ENCODE results near the gene MAD1L1. TPM values are rescaled to one million over a fixed set of nuclear protein-coding genes. Genes with fewer than 3 reads are reported as not detected.

Gene MAD1L1
- total RNA-seq, 1 donor from 2014 or later, result 48.4 TPM

- ATAC-seq, result no peak
- Histone ChIP-seq H3K4me3 (no peak overlapping the region), H3K4me1 (no peaks in the 10 kb centered on the region), H3K9me3 (no peaks in the 10 kb centered on the region), H3K27ac (no peak overlapping the region), H3K27me3 (no peaks in the 10 kb centered on the region), H3K36me3 (peaks cover 5% of the 10 kb centered on the region)
- intact Hi-C loops (cut with DNase I), result no loop called here
- DNase-seq, result no peak
- TF ChIP-seq CTCF (IDR thresholded peaks at IDR 0.05), result no peak
Measured at GRCh38 chr7:1894313-1894900, 338.3 kb downstream of the MAD1L1 start.

- H3K36me3 ChIP-seq, result peaks cover 5% of the 10 kb centered on the region
- no peaks in the 10 kb centered on the region for H3K9me3 ChIP-seq
- ATAC-seq (no peak), DNase-seq (no peak)
- no peak overlapping the region for H3K4me3 ChIP-seq
- no peaks in the 10 kb centered on the region for H3K4me1 ChIP-seq
- H3K27me3 ChIP-seq, result no peaks in the 10 kb centered on the region
- no peak for TF ChIP-seq CTCF (IDR thresholded peaks at IDR 0.05)
- H3K27ac ChIP-seq, result no peak overlapping the region
- intact Hi-C loops (cut with DNase I), result no loop called here
Measured at GRCh38 chr7:1893451-1893850, 339.3 kb downstream of the MAD1L1 start.

- DNase-seq, result no peak
- TF ChIP-seq CTCF (IDR thresholded peaks at IDR 0.05), result no peak
- H3K4me3 ChIP-seq, result no peak overlapping the region
- H3K27me3 ChIP-seq, result no peaks in the 10 kb centered on the region
- H3K27ac ChIP-seq, result no peak overlapping the region
- peaks cover 5% of the 10 kb centered on the region for H3K36me3 ChIP-seq
- H3K4me1 ChIP-seq, result no peaks in the 10 kb centered on the region
- ATAC-seq, result no peak
- intact Hi-C loops (cut with DNase I), result no loop called here
- no peaks in the 10 kb centered on the region for H3K9me3 ChIP-seq
Measured at GRCh38 chr7:1893036-1893435, 339.7 kb downstream of the MAD1L1 start.

- peaks cover 5% of the 10 kb centered on the region for H3K36me3 ChIP-seq
- no peaks in the 10 kb centered on the region for H3K9me3 ChIP-seq
- ATAC-seq (no peak), DNase-seq (no peak)
- H3K4me1 ChIP-seq, result no peaks in the 10 kb centered on the region
- no peak for TF ChIP-seq CTCF (IDR thresholded peaks at IDR 0.05)
- intact Hi-C loops (cut with DNase I), result no loop called here
- no peak overlapping the region for H3K27ac ChIP-seq
- no peak overlapping the region for H3K4me3 ChIP-seq
- H3K27me3 ChIP-seq, result no peaks in the 10 kb centered on the region
Measured at GRCh38 chr7:1892011-1892965, 340.5 kb downstream of the MAD1L1 start.

GRCh38 chr7:1890289-1891235 is 342.2 kb downstream of the MAD1L1 start:
- DNase-seq, result no peak
- no peaks in the 10 kb centered on the region for H3K4me1 ChIP-seq

More at GRCh38 chr7:1890289-1891235, 342.2 kb downstream of the MAD1L1 start:
- no peak for TF ChIP-seq CTCF (IDR thresholded peaks at IDR 0.05)
- Histone ChIP-seq H3K27ac (no peak overlapping the region), H3K27me3 (no peaks in the 10 kb centered on the region), H3K36me3 (no peaks in the 10 kb centered on the region), H3K4me3 (no peak overlapping the region), H3K9me3 (no peaks in the 10 kb centered on the region)
- intact Hi-C loops (cut with DNase I), result no loop called here
- no peak for ATAC-seq

All from upper lobe of right lung (tissue), 1 donor.